HuH-7 (cell line): ENCODE measurements around the gene PCAT7.
"Not testable (repeated sequence)": the region's sequence is repeated elsewhere in the genome, so short reads cannot be mapped to it uniquely, and the experiment has no call there.

Source experiments
- DNase-seq: peaks from one replicate; pipeline ENCODE4 v3.0.0; 2011; ENCODE audit warnings: low spot score

PCAT7 gene

DNA sequence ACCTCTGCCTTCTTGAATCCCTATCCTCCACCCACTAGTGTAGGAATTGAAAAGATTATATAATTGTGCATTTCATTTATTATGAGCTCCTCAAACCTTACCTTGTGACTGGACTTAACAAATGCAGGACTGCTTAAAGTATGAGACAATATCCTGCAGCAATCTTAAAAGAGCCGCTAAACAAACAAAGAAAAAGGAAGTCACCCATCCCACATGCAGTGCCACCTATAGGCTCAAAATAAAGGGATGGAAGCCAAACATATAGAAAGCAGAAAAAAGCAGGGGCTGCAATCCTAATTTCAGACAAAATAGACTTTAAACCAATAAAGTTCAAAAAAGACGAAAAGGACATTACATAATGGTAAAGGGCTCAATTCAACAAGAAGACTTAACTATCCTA is 8.7 kb downstream of the PCAT7 start:
- DNase-seq: no peak

DNA sequence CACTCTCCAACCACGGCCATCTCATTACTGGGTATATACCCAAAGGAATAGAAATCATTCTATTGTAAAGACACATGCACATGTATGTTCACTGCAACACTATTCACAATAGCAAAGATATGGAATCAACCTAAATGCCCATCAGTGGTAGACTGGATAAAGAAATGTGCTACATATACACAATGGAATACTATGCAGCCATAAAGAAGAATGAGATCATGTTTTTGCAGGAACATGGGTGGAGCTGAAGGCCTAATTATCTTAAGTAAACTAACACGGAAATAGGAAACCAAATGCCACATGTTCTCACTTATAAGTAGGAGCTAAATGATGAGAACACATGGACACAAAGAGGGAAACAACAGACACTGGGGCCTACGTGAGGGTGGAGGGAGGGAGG is 9.4 kb downstream of the PCAT7 start:
- DNase-seq: not testable (repeated sequence)

DNA sequence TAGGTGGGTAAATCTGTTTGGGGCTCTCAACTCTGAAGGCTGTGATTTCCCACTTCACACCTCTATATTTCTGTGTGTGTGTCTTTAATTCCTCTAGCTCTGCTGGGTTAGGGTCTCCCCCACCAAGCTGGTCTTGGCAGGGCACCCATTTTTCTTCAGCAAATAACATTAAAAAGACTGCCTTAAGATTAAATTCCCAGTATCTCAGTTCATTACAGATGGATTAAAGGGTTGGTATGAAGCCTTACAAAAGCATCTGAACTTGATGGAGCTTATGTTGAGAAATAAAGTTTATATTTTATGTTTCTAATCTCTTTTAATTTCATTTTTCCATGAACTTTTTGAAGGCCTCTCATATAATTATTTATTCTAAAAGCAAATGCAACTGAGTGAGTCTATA is 11.7 kb downstream of the PCAT7 start:
- no peak for DNase-seq

DNA sequence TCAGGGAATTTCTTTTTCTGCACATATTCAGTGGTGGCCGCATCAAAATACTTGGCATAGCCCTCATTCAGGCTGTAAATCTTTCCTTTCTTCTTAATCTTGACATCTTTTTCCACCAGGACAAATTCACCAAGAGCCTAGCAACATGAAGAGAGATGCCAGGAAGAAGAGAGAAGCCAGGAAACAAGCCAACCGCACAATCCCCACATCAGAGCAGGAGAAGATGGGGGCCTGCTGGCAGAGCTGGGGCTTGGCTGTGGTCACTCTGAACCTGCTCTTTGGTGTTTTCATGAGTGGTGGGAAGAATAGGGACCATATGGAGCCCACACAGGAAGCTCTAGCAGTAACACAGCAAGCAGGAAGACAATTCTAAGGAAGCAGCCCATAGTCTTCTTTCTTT is 12.4 kb downstream of the PCAT7 start:
- DNase-seq: no peak

DNA sequence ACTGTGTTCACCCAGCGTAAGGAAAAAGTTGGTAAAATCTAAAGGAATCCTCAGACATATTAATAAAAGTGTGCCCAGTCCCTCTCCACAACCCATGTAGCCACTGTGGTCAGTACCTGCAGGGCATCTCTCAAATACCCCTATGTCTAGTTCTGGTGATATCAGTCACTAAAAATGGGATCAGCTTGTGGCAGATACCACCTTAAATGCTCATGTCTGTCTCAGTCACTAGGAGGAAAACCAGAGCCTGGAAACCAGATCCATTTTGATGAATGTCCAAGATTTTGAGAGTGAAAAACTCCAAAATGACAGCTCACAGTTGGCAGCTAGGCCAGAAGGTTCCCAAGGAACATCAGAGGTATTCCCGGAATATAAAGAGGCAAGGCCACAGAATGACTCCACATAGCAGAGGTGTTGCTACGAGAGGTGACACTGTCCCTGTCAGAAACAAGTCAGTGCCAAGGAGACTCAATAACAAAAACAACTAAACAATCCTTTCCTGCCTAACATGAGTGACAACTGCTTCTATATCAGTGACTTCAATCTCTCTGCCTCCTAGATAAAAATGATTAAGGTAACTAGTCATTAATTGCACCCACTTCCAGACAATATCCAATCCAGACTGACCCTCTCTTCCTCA is 13.5 kb downstream of the PCAT7 start:
- no peak for DNase-seq

DNA sequence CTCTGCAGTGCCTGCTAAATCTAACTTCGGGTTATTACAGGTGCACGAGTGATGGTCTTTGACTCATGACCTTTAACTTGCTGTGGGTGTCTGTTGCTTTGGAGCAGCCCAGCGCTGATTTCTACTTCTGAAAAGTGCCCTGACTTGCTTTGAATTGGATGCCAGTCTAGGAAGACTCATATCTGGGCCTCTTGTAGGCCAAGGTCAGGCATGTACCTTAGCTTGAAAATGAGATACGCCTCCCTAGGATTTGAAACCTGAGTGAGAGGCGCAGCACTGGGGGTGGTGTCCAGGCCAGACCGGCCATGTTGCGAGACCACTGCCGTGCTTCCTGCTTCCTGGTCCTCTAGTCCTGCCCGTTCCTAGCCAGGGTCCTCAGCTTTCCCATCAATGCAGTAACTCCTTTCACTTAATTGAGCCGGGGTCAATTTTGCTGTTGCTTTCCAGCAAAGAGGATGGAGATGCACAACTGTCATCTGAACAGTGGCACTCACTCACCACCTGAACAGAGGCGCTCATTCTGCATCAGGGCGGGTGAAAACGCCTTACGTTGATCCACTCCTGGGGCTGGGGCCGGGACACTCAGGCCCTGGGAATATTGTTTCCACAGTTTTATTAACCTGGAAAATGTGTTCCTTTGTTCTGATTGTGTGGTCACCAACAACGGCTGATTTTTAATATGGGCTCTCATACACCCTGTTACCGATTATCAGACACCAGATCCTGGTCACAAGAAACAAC is 14.3 kb downstream of the PCAT7 start:
- DNase-seq: no peak

DNA sequence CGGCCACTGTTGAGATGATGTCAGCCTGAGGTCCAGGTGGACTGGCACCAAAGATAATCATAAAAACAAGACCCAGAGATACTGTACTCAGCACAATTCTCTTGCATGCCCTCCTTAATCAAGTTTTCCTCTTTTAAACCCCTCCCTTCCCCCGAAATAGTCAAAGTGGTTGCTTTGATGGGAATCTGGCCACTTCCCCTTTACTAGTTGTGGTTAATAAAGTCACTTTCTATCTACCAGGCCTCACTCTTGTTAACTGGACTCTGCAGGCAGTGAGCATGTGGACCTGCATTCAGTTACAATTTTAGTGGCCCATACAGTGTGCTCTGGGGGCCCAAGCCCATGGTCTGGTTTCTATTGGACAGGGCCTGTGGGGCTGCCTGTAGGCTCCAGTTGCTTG is 21.2 kb downstream of the PCAT7 start:
- DNase-seq: no peak

DNA sequence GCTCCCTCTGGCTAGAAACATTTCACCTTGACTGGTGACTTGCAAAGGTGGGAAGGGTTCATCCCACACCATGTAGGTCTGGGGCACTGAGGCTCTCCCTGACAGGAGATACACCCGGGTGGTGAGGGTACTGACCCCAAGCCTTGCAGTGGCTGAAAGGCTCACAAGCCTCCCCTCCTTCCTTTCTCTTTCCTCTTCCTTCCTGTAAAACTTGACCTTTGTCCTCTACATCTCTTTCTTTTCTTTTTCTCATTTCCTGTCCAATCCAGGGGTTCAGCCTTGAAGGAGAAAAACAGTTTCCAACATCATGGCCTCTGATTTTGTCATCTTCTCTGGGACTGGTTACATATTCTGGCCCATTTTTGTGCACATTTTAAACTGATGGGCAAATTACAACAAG is 22.2 kb downstream of the PCAT7 start:
- DNase-seq: no peak

DNA sequence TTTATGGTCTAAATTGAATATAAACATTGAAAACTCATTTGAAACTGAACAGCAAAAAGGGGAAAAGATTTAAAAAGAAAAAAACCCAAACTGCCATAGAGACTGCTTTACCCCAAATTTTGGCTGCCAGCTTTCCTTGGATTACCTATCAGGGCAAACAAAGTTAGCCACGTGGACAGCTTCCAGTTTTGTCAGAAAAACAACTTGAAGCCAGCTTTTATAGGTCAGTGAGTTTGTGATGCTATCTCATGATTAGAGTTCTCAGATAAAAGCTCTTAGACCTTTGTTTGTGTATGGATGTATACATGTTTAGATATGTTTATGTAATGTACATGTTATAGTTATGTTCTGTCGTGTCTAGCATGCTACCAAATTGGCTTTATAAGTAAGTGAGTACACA is 22.7 kb downstream of the PCAT7 start:
- DNase-seq: no peak

DNA sequence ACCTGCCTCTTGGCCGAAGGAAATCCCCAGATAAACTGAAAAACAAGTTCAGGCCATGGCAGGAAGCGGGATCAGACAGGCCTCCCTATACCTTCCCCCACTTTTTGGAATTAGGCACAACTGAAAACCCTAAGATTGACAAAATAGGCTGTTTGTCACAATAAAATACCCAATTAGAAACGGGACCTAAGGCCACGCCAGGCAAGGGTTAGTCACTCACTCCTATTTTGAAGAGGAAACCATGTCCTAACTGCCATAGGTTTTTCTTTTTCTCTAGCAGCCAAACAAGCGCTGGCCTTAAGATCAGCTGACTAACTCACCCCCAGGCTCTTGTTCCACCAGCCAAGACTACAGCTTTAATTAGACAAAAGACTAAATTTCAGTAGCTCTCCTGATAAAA is 26.8 kb downstream of the PCAT7 start:
- DNase-seq: no peak

DNA sequence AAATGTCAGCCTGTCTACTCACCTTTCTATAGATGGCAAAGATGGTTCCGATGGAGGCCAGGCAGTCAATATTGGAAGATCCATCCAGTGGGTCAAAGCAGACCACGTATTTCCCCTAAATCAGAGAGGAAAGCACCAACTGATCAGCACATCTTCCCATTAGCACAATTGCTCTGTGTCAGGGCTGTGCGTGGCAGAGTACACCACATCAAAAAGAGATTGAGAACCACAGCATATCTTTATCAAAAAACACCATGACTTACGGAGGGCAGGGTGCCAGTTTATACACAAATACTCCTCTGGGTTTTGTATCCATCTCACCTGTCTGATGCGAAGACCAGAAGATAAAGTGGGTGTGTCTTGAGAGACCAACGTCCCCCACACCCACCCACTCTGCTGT is 29.7 kb downstream of the PCAT7 start:
- no peak for DNase-seq

DNA sequence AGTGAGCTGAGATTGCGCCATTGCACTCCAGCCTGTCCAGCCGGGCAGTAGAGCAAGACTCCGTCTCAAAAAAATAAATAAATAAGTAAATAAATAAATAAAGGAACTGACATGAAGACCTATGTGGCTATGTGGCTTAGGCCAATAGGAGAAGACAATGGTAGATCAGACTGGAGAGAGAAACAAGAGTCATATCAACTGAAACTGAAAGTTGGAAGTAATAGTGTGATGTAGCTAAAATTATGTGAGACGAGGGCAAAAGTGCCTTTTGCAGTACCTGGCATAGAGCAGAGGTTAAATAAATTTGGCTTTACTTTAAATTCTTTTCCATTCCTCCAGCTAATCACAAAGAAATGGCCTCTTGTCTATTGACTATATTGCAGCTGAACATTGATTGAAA is 31.4 kb downstream of the PCAT7 start:
- DNase-seq: no peak

DNA sequence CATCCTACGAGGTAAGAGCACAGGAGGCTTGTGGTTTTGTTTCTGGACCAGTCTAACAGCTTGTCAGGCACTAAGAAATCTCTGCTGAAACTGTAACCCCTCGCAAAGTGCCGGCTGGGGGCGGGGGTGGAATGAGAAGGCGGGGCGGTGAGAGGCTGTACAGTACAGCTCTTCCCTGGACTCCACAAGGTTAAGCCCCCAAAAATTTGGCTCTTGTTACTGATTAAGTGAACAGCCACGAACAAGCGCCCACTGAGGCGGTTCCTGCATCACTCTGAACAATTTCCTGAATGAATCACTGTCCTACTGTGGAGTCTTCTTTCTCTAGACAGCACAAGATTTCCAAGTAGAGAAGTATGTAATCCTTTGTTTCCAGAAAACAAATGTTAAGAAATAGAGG is 31.9 kb downstream of the PCAT7 start:
- DNase-seq: no peak

DNA sequence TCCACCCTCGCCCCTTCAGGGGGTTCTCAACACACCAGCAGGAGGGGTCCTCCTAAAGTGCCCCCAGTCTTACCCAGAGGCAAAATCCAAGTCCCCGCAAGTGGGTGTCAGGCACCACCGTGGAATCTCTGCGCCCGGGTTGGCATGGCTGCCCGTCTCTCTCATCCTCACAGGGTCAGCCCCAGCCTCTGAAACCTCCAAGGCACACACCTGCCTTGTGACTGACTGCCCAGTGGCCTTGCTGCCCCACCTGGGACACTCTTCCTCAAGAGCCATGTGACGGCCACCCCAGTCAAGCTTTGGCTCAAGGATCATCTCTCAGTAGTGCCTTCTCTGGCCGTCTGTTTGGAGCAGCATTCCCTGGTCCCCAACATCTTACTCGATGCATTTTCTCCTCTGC is 33.8 kb downstream of the PCAT7 start:
- DNase-seq: no peak

DNA sequence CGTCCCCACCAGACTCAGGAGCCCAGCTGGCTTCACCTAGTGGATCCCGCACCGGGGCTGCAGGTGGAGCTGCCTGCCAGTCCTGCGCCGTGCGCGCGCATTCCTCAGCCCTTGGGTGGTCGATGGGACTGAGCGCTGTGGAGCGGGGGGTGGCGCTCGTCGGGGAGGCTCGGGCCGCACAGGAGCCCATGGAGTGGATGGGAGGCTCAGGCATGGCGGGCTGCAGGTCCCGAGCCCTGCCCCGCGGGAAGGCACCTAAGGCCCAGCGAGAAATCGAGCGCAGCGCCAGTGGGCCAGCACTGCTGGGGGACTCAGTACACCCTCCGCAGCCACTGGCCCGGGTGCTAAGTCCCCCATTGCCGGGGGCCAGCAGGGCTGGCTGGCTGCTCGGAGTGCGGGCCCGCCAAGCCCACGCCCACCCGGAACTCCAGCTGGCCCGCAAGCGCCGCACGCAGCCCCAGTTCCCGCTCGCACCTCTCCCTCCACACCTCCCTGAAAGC is 36.2 kb downstream of the PCAT7 start:
- not testable (repeated sequence) for DNase-seq

DNA sequence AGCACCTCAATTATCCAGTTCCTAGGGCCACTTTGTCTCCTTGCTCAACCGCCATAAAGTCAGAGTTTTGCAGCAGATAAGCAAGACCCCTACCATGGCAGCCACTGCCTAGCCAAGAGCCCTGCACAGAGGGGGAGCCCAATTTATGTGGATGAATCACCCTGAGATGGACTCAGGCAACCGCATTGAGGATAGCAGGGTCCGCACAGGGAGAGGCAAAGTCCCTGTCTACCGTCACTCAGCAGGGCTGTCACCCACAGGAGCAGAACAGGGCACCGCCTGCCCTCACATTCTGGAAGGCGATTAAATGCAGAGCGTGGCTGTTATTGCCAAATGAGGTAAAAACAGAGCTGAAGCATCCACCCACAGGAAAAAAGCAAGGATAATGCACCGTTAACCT is 37.0 kb downstream of the PCAT7 start:
- no peak for DNase-seq

DNA sequence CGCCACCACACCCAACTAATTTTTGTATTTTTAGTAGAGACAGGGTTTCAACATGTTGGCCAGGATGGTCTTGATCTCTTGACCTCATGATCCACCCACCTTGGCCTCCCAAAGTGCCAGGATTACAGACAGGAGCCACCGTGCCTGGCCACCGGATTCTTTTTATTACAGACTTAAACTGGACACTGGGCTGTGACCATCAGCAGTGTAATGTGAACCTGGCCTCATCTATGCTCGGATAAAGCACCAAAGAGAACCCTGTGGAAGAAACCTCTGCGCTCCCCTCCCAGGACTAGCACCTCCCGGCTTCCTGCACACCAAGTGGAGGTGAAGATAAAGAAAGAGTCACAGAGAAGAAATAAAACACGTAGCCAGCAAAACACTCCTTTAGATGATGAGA is 37.8 kb downstream of the PCAT7 start:
- DNase-seq: not testable (repeated sequence)

DNA sequence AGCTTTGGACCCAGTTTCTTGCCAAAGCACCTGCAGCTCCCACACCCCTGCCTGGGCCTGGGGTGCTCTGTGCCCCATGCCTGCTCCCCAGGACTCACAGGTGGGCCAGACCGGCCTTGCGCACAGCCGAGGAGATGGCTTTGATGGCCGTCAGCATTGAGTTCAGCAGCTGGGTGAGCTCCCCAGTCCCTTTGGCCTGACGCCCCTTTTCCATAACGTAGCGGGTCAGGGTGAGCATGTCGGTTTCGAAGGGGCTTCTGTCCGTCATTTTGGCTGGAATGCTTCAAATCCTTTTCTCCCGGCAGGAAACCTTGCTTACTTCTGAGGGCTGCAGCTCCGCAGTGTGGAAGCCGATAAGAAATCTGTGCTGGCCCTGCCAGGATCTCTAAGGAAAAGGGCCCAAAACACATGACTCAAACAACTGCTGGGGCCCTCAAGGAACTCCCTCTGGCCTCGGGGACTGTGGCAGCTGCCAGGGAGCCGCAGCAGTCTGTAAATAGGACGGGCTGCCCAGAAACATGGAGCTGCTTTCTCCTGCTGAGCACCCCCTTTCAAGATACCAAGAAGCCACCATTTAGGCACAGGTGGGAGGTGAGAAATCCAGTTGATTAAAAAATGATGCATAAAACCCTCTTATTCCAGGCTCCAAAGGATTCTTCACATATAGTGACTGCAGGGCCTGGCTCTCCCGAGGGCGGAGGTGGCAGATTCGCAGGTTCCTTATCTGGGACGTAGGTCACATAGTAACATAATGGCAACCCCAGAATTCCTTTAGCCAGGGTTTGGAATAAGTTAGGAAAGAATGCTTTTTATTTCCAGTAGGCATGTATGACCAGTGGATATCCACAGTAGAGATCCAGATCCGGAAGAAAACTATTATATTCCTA is 38.8 kb downstream of the PCAT7 start, which contains the start of gene FBP2:
Gene FBP2 (minus strand): TSS at position 366 of the 887 bp plus-strand sequence. CDS start 98 bp downstream, at position 268.
- no peak for DNase-seq

DNA sequence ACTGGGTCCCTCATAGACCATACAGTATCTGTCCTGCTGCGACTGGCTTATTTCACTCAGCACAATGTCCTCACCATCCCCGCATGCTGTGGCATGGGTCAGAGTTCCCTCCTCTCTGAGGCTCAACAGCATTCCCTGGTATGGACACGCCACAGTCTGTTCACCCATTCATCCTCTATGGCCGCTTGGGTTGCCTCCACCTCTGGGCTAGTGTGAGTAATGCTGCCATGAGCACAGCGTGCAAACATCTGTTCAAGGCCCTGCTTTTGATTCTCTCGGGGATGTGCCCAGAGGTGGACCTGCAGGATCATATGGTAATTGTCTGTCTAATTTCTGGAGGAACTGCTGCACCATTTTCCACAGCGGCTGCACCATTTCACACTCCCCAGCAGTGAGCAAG is 44.2 kb downstream of the PCAT7 start:
- DNase-seq: no peak

DNA sequence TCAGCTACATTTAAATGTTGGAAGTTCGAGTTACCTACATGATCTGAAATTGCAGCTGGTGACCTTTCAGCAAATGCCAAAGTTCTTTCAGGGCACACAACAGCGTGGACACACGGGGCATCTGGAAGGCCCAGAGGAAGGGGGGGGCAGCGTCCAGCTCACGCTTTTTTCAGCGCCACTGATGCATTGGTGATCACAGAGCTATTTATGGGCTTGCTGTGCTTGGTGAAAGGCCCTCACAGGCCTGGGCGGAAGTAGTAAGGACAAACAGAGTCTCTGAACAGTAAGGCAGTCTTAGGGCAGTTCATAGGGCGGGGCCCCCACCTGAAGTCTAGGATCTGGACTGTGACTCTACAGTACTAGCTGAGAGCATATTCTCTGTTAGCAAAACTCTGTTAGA is 45.4 kb downstream of the PCAT7 start:
- DNase-seq: no peak

DNA sequence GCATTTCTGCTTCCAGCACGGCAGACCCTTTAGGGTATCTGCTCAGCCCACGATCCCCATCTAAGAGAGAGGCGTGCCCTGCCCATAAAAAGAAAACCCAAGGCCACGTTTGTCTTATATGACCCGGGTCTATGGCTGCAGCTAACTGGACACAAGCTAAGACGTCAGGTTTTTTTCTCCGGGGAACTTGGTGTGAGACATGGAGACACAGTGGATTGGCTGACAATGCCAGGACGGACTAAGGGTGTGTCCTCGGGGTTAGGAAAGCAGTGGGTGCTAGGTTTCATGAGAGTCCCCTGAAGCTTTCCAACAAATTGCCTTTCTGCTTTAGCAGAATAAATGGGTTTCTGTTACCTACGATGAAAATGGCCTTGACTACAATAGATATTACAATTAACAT is 45.8 kb downstream of the PCAT7 start:
- DNase-seq: no peak

DNA sequence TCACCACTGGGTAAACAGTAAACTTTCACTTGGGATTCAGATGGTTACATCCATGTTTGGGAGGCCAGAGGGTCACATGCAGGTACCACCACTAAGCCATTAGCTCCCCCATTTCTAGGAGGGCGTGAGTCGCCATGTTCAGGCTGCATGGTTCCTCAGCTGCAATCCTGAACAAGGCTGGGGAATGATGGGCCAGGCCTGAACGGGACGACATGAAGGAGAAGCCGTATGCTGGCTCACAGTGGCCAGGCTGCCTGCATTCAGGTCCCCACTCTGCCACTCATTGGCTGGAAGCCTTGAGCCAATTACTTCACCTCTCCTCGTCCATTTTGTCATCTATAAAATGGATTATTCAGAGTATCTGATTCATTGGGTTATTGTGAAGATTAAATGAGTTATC is 47.8 kb downstream of the PCAT7 start:
- DNase-seq: no peak
